NCI-H510A treated with DMSO at 0.1 percent for 48 hours (cell line): ENCODE measurements around the gene CDK6.

Experiments used
- DNase-seq: peaks from one replicate; lab custom pipeline; 2025; lab: John Stamatoyannopoulos, UW

The CDK6 gene

DNA sequence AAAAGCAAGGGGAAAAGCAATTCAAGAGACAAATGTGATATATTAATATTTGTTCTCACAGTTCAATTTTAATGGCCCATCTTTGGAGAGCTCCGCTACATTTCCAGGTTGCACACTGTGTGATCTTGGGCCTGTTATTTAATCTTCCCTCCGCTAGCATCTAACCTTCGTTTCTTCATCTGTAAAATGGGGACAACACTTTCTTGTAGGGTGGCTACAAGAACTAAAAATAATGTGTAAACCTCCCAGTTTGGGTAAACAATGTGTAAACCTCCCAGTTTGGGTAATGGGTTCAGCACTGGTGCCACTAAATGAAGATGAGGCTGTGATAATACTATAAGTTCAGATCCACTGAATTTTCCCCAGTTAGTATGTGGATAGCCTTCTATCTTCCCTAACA, 99.5 kb downstream of the CDK6 start:
- no peak for DNase-seq

DNA sequence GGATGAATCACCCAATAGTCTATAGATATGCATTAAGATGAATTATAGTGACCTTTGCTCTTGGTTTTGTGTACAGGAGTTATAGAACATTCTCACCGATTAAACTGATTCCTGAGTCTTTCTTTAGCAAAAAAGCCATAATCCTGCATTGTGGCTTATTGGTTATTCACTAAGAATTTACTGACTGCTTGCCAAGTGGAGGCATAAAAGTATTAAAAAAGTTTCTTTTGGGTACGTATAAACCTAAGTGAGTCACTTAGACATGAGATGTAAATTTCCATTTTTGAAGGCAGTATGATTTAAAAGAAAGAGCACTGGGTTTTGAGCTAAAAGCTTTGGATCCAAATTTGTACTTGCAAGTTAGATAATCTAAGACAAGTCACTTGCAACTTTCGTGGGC, 100.7 kb downstream of the CDK6 start:
- DNase-seq, result no peak

DNA sequence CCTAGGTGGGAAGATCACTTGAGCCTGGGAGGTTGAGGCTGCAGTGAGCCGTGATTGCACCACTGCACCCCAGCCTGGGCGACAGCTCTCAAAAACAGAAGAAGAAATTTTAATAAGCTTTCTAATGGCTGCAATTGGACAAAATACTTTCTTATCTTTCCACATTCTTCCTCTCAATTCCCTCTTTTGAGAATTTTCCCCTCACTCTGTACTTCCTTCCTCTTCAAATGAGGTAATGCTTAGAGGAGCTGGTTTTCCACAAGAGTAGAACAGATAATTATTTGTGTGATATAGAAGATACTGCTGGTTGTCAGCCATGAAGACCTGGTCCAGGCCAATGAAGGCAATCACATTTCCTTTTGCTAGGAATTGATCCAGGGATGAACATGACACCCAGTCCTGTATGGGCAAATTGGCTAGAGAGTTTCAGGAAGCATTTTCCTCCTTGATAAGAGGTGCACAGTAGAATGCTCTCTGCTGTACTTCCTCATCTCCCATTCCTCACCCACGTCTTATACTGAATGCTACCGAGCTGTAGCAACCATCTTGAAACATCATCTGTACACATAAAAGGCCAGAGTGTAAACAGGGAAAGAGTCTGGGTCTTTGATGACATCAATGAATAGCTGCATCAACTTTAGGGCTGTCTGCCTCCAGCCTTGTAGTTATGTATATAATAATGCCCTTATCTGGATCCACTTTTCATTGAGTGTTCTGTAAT, 103.9 kb downstream of the CDK6 start:
- no peak for DNase-seq

DNA sequence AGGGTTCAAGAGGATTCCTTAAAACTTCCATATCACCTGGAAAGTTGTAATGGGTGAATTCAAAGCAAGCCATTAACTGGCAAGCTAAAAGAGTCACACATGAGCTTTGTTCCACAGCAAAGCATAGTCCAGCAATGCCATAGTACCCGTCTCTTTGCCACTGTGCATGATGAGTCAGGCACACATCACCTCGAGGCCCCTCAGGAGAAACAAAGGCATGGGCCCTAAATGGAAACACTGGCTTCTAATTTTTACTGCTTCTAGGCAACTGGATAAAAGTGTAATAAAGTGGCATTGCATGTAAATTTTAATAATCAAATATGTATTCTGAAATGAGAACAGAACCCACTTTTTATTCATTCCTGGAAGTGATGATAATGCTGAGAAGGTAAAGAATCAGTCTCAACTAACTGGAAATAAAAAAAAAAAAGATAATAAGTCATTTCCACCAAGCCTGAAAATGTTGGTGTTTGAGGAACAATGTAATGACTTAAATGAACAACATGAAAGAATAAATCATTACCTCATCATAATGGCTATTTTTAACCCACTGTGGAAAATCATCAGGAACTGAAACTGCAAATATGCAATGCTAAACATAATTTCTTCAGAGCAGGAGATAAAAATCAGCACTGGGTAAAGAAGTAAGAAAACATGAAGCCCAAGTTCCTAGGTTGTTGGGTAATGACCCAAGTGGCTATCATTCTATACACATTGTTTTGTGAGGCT, 104.9 kb downstream of the CDK6 start:
- DNase-seq, result no peak

- no peak for DNase-seq
Observed at GRCh38 chr7:92730808-92731207, 105.6 kb downstream of the CDK6 start.

GRCh38 chr7:92729751-92730150, 106.6 kb downstream of the CDK6 start:
- no peak for DNase-seq

DNA sequence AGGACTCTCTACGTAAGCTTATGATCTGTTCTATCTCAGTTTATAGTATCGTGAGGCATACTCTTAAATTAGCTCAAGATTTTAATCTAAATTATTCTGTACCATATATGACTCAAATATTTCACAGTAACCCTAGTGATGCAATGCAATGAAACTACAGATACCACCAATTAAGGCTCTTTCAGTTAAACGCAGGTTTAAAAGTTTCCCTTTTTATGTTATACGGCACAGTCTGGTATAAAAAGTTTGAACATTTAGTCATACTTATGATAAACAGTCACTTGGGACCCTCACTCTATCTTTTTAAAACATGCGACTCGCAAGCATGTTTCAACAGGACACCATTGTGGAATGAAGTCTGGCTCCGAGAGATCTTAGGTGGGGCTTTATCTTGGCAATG, 107.2 kb downstream of the CDK6 start:
- DNase-seq, result no peak

GRCh38 chr7:92727755-92728154, 108.6 kb downstream of the CDK6 start:
- DNase-seq, result no peak

DNA sequence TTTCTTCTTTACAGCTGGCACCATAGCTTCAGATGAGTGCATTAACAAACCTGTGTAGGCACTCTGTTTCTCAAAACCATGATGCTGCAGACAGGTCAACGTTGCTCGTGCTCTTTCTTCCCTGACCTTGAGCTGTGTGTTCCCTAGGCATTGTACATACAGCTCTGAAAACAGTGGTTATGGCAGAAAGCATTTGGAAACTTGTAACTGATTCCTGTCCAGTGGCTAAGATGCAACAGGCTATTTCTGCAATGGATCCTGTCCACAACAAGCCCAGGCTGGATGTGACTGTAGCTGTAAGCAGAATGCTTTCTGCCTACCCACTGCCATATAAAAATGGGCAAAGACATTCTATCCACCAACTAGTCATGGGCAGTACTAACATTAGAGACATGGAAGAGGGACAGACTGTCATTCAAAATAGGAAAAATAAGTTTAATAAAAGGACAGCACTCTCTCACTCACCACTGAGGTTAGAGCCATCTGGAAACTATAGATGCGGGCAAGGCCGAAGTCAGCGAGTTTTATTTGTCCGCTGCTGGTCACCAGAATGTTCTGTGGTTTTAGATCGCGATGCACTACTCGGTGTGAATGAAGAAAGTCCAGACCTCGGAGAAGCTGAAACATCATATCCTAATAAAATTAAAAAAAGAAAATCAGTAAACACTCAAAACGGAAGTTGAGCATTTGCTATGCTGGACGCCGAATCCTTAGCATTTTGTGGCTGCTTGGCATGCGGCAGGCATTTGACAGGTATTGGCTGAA, 111.0 kb downstream of the CDK6 start:
- DNase-seq, result no peak

- DNase-seq, result no peak
Observed at GRCh38 chr7:92723943-92724342, 112.4 kb downstream of the CDK6 start.

DNA sequence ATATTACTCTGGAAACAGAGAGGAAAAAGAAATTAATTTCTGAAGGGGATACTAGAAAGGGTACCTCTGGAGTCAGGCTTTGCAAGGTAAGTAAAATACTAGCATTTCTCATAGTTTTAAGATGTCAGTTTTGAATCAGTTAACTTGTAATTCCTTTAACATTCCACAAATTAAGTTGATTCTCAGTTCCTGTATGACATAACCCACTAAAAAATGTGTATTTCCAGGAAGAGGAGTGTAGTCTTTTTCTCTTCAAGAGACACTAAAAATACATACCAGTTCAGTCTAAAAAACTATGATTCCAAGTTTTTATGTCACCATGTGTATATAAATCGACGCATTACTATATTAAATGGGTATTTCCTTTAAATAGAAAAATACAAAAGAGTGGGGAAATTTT, 113.2 kb downstream of the CDK6 start:
- no peak for DNase-seq

DNA sequence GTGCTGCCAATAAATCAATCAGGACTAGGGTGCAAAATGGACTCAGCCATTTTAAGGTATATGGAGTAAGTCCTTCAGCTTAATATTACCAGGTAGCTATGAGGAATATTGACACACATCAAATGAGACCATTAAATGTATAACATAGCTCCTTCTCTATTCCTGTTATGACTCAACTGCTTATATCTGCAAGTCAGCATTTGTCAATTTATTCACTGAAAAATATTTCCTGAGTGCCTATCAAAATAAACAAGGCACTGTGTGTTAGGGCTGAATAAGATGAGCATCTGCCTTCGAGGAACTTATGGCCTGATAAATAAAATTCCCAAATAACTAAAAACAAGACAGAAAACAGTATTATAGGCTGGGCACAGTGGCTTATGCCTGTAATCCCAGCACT, 113.8 kb downstream of the CDK6 start:
- DNase-seq, result no peak

GRCh38 chr7:92720604-92721350, 115.6 kb downstream of the CDK6 start:
- DNase-seq, result no peak

DNA sequence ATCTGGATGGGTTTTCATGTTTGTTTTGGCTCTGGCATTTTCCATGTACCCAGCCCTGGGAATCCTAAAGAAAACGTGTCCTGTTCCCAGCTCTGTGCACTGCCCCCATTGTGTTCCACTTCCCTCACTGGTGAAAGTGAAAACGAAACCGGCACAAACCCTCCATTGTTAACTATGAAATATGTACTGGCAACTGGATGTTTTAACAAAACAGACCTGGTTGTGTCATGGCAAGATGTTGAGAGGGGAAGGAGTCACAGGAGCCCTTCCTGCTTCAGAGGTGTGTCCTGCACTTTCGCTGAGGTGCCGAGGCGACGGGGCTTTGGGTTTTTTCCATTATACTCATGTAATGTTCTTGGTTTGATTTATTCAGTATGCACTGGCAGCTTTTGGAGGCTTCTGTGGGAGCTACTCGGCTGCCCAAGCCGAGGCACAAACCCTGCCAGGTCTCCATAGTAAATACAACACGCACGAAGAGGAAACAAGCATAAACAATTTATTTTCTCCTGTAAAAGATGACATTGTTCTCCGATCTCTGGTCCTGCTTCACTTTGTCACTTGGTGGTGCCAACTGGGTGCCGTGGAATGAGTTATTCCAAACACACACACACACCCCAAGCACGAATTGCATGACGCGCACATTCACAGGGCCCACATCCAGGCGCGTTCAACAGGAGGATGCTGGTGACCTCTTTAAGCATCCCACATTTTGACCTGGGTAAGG, 118.2 kb downstream of the CDK6 start:
- no peak for DNase-seq

DNA sequence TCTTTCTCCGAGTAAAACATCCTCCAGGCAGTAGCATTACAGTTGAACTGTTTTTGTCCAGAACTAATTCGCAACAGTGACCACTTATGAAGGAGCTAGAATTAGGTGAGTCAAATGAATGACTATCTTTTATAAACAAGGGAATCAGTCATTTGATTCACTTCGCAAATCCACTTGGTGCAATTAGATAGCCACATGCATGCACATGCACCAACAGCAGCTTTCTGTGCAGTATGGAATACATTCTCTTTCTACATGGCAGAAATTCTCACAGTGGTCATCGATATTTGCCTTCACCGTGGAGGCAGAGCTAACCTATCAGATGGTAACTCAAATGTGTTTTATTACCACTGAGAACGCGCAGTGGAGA, 118.8 kb downstream of the CDK6 start:
- DNase-seq, result no peak

DNA sequence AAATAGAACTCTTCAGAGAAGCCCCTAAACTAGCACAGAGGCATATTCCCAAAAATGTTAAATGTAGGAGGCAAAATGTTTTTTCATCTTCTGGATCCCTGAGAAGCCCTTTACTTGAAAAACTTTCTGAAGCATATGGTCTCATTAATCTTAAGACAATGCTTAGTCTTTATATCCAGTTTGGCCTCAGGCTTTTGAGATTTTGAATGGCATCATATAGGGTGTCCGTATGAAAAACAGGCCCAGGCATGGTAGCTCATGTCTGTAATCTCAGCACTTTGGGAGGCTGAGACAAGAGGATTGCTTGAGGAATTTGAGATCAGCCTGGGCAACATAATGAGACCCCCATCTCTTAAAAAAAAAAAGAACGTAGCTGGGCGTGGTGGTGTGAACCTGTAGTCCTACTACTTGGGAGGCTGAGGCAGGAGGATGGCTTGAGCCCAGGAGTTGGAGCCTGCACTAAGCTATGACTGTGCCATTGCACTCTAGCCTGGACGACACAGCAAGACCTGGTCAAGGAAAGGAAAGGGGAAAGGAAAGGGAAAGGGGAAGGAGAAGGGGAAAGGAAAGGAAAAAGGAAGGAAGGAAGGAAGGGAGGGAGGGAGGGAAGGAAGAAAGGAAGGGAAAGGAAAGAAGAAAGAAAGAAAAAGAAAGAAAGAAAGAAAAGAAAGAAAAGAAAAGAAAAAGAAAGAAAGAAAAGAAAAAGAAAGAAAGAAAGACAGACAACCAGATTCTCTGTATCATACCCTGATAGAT, 119.4 kb downstream of the CDK6 start:
- no peak for DNase-seq

DNA sequence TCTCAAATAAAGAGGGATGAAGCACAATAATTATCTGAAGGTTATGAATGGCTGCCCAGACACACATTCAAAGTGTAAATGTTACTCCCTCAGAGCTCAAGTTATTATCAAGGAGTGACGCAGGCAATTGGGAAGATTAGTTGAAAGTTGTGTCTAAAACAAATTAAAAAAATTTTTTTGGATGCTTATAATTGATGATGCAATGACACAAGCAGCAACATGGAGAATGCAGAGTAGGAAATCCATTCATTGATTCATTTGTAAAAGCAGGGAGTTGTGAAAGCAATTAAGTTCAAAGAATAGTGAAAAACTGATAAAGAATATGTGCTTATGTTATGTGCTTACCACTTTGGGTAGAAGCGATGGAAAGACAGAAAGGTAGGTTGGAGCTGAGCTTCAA, 120.4 kb downstream of the CDK6 start:
- DNase-seq, result no peak

GRCh38 chr7:92714767-92715166, 121.6 kb downstream of the CDK6 start:
- DNase-seq, result no peak

- DNase-seq, result no peak
Observed at GRCh38 chr7:92714280-92714679, 122.1 kb downstream of the CDK6 start.

DNA sequence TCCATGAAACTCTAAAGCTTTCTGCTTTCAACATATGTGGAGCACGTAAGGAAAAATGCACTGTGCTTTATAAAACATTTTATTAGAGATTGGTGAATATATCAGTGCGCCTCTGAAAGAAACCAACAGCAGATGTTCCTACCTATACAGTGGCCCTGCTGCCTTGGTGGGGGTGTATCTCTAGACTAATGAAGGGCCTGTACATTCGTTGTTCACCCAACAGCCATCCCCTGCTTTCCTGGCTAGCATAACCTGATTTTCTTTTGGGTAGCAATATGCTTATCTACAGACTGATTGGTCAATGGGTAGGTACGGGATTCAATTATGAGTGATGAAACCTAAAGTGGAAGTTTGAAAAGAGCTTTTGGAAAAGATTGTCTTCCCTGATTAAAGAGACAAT, 126.5 kb downstream of the CDK6 start:
- DNase-seq, result no peak

DNA sequence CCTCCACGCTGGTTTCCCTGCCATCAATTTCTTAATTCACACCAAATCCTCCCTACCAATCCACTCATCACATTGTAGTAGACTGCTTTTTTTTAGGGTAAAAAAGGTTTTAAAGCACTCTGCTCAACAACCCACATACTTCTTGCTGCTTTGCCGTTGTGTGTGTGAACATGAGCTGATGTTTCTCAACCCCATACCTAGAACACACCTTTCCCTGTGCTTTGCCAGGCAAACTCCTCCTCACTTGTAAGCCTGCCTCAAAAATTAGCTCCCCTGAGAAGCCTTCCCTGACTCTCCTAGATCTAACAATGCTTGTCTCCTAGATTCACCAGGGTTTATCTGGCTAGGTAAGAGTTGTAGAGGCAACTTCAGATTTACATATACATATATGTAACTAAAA, 127.2 kb downstream of the CDK6 start:
- DNase-seq, result no peak
